ENCODE data around the gene BCAR3.

The BCAR3 gene

DNA sequence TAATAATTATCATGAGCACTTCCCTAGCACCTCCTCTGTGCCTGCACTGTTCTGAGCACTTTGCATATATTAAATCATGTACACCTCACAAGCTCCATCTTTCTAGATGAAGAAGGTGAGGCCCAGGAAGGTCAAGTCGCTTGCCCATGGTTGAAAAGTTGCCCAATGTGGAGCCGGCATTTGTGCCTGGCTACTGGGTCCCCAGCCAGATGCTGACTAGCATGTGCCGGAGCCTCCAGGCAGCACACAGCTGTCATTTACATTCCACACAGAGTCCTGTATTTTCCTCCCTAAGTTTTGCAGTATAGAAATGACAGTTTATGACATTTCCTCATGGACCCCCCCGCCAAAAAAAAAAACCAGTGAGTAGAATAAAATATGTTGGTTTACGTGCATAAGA lies 94.3 kb downstream of the BCAR3 start:
- TF ChIP-seq CEBPB (IDR thresholded peaks at IDR 0.05) (no peak), NFIC (IDR thresholded peaks at IDR 0.05) (no peak), TEAD4 (IDR thresholded peaks at IDR 0.05) (no peak), RAD21 (IDR thresholded peaks at IDR 0.05; ENCODE audit: low read depth) (no peak), TAF1 (IDR thresholded peaks at IDR 0.05; ENCODE audit: low read depth) (no peak), YY1 (IDR thresholded peaks at IDR 0.05; ENCODE audit: low read depth) (no peak), TCF12 (IDR thresholded peaks at IDR 0.05; ENCODE audit: low read depth) (no peak), EP300 (IDR thresholded peaks at IDR 0.05; ENCODE audit: borderline replicate concordance) (no peak), FOXM1 (IDR thresholded peaks at IDR 0.05; ENCODE audit: borderline replicate concordance, low read depth) (no peak), EGR1 (IDR thresholded peaks at IDR 0.05) (no peak), ZBTB7A (IDR thresholded peaks at IDR 0.05; ENCODE audit: low read depth) (no peak), CREB1 (IDR thresholded peaks at IDR 0.05; ENCODE audit: low read depth) (no peak)
- TF ChIP-seq, protein P1, sequence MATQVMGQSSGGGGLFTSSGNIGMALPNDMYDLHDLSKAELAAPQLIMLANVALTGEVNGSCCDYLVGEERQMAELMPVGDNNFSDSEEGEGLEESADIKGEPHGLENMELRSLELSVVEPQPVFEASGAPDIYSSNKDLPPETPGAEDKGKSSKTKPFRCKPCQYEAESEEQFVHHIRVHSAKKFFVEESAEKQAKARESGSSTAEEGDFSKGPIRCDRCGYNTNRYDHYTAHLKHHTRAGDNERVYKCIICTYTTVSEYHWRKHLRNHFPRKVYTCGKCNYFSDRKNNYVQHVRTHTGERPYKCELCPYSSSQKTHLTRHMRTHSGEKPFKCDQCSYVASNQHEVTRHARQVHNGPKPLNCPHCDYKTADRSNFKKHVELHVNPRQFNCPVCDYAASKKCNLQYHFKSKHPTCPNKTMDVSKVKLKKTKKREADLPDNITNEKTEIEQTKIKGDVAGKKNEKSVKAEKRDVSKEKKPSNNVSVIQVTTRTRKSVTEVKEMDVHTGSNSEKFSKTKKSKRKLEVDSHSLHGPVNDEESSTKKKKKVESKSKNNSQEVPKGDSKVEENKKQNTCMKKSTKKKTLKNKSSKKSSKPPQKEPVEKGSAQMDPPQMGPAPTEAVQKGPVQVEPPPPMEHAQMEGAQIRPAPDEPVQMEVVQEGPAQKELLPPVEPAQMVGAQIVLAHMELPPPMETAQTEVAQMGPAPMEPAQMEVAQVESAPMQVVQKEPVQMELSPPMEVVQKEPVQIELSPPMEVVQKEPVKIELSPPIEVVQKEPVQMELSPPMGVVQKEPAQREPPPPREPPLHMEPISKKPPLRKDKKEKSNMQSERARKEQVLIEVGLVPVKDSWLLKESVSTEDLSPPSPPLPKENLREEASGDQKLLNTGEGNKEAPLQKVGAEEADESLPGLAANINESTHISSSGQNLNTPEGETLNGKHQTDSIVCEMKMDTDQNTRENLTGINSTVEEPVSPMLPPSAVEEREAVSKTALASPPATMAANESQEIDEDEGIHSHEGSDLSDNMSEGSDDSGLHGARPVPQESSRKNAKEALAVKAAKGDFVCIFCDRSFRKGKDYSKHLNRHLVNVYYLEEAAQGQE (IDR thresholded peaks at IDR 0.05; ENCODE audit: low read depth), result no peak
- TF ChIP-seq, protein P2, sequence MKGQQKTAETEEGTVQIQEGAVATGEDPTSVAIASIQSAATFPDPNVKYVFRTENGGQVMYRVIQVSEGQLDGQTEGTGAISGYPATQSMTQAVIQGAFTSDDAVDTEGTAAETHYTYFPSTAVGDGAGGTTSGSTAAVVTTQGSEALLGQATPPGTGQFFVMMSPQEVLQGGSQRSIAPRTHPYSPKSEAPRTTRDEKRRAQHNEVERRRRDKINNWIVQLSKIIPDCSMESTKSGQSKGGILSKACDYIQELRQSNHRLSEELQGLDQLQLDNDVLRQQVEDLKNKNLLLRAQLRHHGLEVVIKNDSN (IDR thresholded peaks at IDR 0.05), result no peak
- TF ChIP-seq, protein P3, sequence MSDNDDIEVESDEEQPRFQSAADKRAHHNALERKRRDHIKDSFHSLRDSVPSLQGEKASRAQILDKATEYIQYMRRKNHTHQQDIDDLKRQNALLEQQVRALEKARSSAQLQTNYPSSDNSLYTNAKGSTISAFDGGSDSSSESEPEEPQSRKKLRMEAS (IDR thresholded peaks at IDR 0.05), result no peak

DNA sequence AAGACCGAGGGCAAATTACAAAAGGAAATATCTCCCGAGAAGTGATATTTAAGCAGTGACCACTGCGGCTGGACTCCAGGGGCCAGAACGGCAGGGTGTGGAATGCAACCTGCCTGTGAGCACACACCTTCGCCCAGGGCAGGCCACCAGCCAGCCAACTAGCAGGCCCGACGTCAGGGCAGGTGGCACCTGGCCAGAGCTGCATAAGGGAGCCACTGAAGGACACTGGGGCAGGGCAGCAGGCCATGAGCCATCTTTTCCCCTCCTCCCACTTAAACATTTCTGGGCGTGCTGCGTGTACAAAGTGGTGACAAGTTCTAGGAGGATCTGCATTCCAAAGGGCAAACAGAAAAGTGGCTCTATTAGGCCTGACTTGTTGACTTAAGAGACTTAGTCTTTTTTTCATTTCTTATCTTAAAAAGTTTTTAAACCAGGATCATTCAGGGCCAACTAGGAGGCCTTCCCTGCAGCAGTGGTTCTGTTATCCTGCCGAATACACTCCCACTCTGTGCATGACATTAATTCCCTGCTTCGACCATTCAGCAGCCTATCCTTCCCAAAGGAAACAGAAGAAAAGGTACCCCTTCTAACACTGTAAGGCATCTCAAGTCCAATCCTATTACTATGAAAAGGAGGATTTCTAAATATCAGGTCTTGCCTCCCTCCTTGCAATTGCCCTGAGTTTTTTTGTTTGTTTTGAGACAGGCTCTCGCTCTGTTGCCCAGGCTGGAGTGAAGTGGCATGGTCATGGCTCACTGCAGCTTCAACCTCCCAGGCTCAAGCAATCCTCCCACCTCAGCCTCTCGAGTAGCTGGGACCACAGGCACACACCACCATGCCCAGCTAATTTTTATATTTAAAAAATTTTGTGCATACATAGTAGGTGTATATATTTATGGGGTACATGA lies 96.3 kb downstream of the BCAR3 start:
- TF ChIP-seq RAD21 (IDR thresholded peaks at IDR 0.05; ENCODE audit: low read depth), result peak; percentile 27; the same call in 1 of the 2 replicates
- TF ChIP-seq CREB1 (IDR thresholded peaks at IDR 0.05; ENCODE audit: low read depth), result peak; percentile 47; the same call in 1 of the 2 replicates
- TF ChIP-seq YY1 (IDR thresholded peaks at IDR 0.05; ENCODE audit: low read depth), result peak; percentile 75
- no peak; the same call in 1 of the 2 replicates for TF ChIP-seq FOXM1 (IDR thresholded peaks at IDR 0.05; ENCODE audit: borderline replicate concordance, low read depth)
- TF ChIP-seq TEAD4 (IDR thresholded peaks at IDR 0.05), result peak; percentile 84
- TF ChIP-seq EP300 (IDR thresholded peaks at IDR 0.05; ENCODE audit: borderline replicate concordance), result peak; percentile 68; the same call in 1 of the 2 replicates
- TF ChIP-seq, protein P3 (IDR thresholded peaks at IDR 0.05), result no peak; the same call in 1 of the 2 replicates
- peak; percentile 46; the same call in 1 of the 2 replicates for TF ChIP-seq TAF1 (IDR thresholded peaks at IDR 0.05; ENCODE audit: low read depth)
- TF ChIP-seq CEBPB (IDR thresholded peaks at IDR 0.05), result no peak
- TF ChIP-seq, protein P2 (IDR thresholded peaks at IDR 0.05), result no peak; the same call in 1 of the 2 replicates
- TF ChIP-seq NFIC (IDR thresholded peaks at IDR 0.05), result peak; percentile 95
- TF ChIP-seq ZBTB7A (IDR thresholded peaks at IDR 0.05; ENCODE audit: low read depth), result no peak
- peak; percentile 57; the same call in 1 of the 2 replicates for TF ChIP-seq TCF12 (IDR thresholded peaks at IDR 0.05; ENCODE audit: low read depth)
- no peak for TF ChIP-seq EGR1 (IDR thresholded peaks at IDR 0.05)

DNA sequence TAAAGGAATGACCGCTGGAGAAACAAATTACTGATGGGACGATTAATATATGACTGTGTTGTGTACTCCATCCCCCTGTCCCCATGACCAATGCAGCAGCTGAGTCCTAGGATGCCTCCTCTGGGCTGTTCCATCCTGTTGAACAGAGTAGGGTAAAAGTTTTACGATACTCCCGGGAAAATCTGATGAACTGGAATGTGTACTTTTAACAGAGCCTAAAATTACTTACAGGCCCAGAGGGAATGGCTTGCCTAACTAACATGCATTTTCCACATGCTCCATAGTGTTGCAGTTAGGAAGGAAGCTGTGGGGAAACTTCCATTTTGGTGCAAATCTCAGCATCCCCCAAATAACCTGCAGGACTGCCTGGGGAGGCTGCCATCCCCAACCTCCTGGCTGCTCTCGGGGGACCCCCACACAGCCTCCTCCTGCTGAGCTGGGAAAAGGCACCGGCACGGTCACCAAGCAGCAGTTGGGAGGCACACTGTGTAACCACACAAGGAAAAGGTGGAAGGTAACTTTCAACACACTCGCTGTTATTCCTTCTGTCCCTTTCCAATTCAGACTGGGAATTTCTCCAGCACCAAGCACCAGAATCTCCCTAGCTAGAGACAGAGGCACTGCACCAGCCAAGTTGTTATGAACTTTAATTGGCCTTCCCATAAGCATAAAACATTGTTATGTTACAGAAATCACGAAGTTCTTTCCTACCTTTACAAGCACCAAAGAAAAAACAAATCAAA lies 97.2 kb downstream of the BCAR3 start:
- TF ChIP-seq NFIC (IDR thresholded peaks at IDR 0.05), result no peak
- no peak for TF ChIP-seq ZBTB7A (IDR thresholded peaks at IDR 0.05; ENCODE audit: low read depth)
- no peak for TF ChIP-seq CEBPB (IDR thresholded peaks at IDR 0.05)
- no peak for TF ChIP-seq FOXM1 (IDR thresholded peaks at IDR 0.05; ENCODE audit: borderline replicate concordance, low read depth)
- TF ChIP-seq YY1 (IDR thresholded peaks at IDR 0.05; ENCODE audit: low read depth), result no peak
- TF ChIP-seq CREB1 (IDR thresholded peaks at IDR 0.05; ENCODE audit: low read depth), result no peak
- TF ChIP-seq, protein P2 (IDR thresholded peaks at IDR 0.05), result no peak
- TF ChIP-seq TAF1 (IDR thresholded peaks at IDR 0.05; ENCODE audit: low read depth), result no peak
- no peak for TF ChIP-seq RAD21 (IDR thresholded peaks at IDR 0.05; ENCODE audit: low read depth)
- no peak for TF ChIP-seq TCF12 (IDR thresholded peaks at IDR 0.05; ENCODE audit: low read depth)
- TF ChIP-seq, protein P1 (IDR thresholded peaks at IDR 0.05; ENCODE audit: low read depth), result no peak
- TF ChIP-seq, protein P3 (IDR thresholded peaks at IDR 0.05), result no peak
- TF ChIP-seq EP300 (IDR thresholded peaks at IDR 0.05; ENCODE audit: borderline replicate concordance), result no peak
- no peak for TF ChIP-seq EGR1 (IDR thresholded peaks at IDR 0.05)
- TF ChIP-seq TEAD4 (IDR thresholded peaks at IDR 0.05), result no peak
